Naive B cell (primary cell): ENCODE measurements around the gene UROS. TPM values are rescaled to one million over a fixed set of nuclear protein-coding genes. Genes with fewer than 3 reads are reported as not detected.

Experiments
- ATAC-seq, 2 donors: fragments of 150-1000 bp; cut with Tn5 transposase; 2 replicates each; pipeline ENCODE4 v1.10.0; 2021; ENCODE audit warnings: low read depth in 2 of 2, mild to moderate bottlenecking in 2 of 2, moderate library complexity in 2 of 2
- DNase-seq: peaks from one replicate; pipeline ENCODE4 v3.0.0; 2022
- H3K27ac Mint-ChIP-seq, 6 donors: one replicate each; pipeline ENCODE4 v1.8.0; 2020 to 2022; ENCODE audit warnings: mild to moderate bottlenecking in 6 of 6, mixed read lengths in 6 of 6, moderate library complexity in 5 of 6, inconsistent platforms in 2 of 6
- H3K27me3 Mint-ChIP-seq, 3 donors: one replicate each; pipeline ENCODE4 v1.8.0; 2021 to 2022; ENCODE audit warnings: mixed read lengths in 3 of 3, mild to moderate bottlenecking in 1 of 3
- H3K36me3 Mint-ChIP-seq, 2 donors: one replicate each; pipeline ENCODE4 v1.8.0; 2020 to 2022; ENCODE audit warnings: mixed read lengths in 2 of 2, inconsistent platforms in 1 of 2, mild to moderate bottlenecking in 1 of 2
- H3K4me1 Mint-ChIP-seq, 3 donors: one replicate each; pipeline ENCODE4 v1.8.0; 2020 to 2022; ENCODE audit warnings: mixed read lengths in 3 of 3, inconsistent platforms in 1 of 3, mild to moderate bottlenecking in 1 of 3, moderate library complexity in 1 of 3
- H3K4me3 Mint-ChIP-seq, 8 donors: one replicate each; pipeline ENCODE4 v1.8.0; 2020 to 2022; ENCODE audit warnings: mild to moderate bottlenecking in 8 of 8, mixed read lengths in 8 of 8, moderate library complexity in 8 of 8, inconsistent platforms in 2 of 8
- H3K9me3 Mint-ChIP-seq, 7 donors: one replicate each; pipeline ENCODE4 v1.8.0; 2020 to 2022; ENCODE audit warnings: mixed read lengths in 7 of 7, mild to moderate bottlenecking in 5 of 7, inconsistent platforms in 2 of 7, moderate library complexity in 1 of 7
- polyA plus RNA-seq, 6 donors: library from polyadenylated mRNA; unstranded; fragments of 300-500 nt; fragmentation: Illumina TruSeq; gene quantifications; one replicate each; pipeline ENCODE4 v1.2.3, GENCODE V29; 2021; ENCODE audit warnings: low read depth in 6 of 6

The UROS gene
- polyA plus RNA-seq, 6 donors from 2014 or later = 54.1 to 73.5 (median 56.1) TPM

DNA sequence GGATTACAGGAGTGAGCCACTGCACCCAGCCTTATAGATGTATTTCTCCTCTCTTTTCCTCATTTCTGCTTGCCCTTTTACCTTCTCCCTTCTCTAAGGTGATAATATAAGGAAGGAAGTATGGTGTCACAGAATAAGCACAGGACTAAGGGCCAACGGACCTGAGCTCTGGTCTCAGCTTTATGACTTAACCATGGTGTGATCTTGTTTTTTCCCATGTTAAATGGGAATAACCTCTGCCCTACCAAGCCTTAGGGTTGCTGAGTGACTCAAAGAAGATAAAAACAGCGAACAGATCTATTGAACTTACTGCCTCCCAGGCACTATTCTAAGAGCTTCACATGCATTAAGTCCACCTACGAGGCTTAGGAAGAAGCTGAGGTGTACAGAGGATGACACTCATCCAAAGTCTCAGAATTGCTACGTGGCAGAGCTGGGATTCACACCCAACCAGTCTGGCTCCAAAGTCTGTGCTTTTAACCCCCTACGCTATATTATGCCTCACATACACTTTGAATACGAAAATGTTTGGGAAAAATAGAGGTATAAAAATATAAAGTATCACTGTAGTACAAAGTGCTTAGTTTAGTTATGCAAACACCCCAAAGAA is 5.6 kb downstream of the UROS start:
- no peak overlapping the region for H3K4me3 Mint-ChIP-seq
- H3K4me1 Mint-ChIP-seq = peaks cover 11 to 14% (median 11%) of the 10 kb centered on the region in 3 donors
- no peaks in the 10 kb centered on the region for H3K27me3 Mint-ChIP-seq
- DNase-seq (no peak), ATAC-seq (no peak)
- H3K27ac Mint-ChIP-seq = no peak overlapping the region
- H3K9me3 Mint-ChIP-seq = no peaks in the 10 kb centered on the region
- peaks cover 16 to 17% of the 10 kb centered on the region in 2 donors for H3K36me3 Mint-ChIP-seq

DNA sequence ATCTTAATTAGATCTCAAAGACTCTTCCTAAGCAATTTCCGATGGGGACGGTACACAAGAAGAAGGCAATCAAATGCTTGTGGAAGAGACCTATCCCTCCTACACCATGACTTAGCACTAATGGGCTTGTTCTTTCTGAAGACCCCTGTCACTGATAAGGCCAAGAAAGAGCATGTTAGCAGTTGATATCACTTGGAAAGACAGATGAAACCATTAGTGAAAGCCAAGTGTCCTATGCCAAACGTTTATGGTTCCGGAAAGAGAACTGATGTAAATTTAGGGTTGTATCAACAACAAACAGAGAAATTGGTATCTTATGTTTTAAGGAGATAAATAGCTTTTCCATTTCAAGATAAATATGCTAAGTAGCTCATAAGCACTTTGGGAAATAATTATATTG is 6.5 kb downstream of the UROS start:
- H3K27me3 Mint-ChIP-seq = no peaks in the 10 kb centered on the region
- H3K27ac Mint-ChIP-seq = peak overlapping the region in 1 of 6 donors; percentile 93
- no peaks in the 10 kb centered on the region for H3K9me3 Mint-ChIP-seq

DNA sequence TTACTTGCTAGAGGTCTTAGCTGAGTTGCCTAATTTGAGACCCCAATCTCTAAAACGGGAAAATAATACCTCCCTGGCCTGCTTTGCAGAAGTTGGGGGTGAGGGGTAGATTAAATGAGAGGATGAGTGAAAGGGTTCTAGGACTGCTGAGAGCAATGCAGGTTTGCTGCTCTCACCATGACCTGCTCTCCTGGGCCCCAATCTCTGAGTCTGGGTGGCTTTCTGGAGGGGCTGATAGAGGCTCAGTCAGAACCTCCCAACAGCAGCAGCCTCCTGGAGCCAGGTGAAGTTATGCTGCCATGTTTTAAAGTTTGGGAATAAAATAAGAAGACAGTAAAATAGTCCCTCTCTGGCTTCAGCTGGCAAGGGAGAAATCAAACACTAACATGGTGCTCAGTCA is 7.3 kb downstream of the UROS start:
- peaks cover 22% of the 10 kb centered on the region in 2 donors for H3K36me3 Mint-ChIP-seq
- H3K27ac Mint-ChIP-seq = peak overlapping the region in 1 of 6 donors; percentile 47
- DNase-seq (no peak), ATAC-seq (no peak)
- H3K9me3 Mint-ChIP-seq = no peaks in the 10 kb centered on the region
- H3K4me1 Mint-ChIP-seq = peaks cover 0 to 1% (median under 1%) of the 10 kb centered on the region in 3 donors
- no peaks in the 10 kb centered on the region for H3K27me3 Mint-ChIP-seq
- H3K4me3 Mint-ChIP-seq = no peak overlapping the region

More for the DNA sequence above, 6.5 kb downstream of the UROS start:
- peaks cover 17 to 20% of the 10 kb centered on the region in 2 donors for H3K36me3 Mint-ChIP-seq
- DNase-seq (no peak), ATAC-seq (no peak)
- peaks cover 2 to 8% (median 8%) of the 10 kb centered on the region in 3 donors for H3K4me1 Mint-ChIP-seq
- H3K4me3 Mint-ChIP-seq = peak overlapping the region in 1 of 8 donors; percentile 7

- no peaks in the 10 kb centered on the region for H3K27me3 Mint-ChIP-seq
- no peaks in the 10 kb centered on the region for H3K4me1 Mint-ChIP-seq
- H3K27ac Mint-ChIP-seq = no peak overlapping the region
- ATAC-seq = no peak
- H3K4me3 Mint-ChIP-seq = no peak overlapping the region
- no peaks in the 10 kb centered on the region for H3K9me3 Mint-ChIP-seq
- H3K36me3 Mint-ChIP-seq = peaks cover 30 to 33% of the 10 kb centered on the region in 2 donors
- DNase-seq = no peak
Observed at GRCh38 chr10:125812128-125812750, 10.8 kb downstream of the UROS start.

GRCh38 chr10:125811251-125811650 is 11.8 kb downstream of the UROS start:
- H3K9me3 Mint-ChIP-seq = no peaks in the 10 kb centered on the region

DNA sequence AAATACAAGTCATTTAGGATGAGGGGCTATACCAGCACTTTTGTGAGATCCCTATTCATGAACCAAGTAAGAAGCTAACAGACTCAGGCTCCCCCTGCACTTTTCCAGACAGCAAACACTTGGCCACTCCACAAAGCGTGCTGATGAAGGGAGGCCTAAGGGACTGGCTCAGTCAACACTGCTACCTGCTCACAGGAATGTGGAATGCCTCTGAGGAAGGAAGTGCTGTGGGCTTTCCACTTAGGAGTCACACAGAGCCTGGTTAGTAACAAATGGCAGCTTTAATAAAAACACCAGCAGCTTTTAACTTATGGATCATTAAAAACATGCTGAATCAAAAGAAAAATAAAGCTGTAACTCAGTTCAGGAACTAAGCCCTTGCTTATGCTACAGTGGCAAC is 15.0 kb downstream of the UROS start:
- Mint-ChIP-seq H3K4me1 (no peaks in the 10 kb centered on the region), H3K27ac (no peak overlapping the region), H3K36me3 (peaks cover 18 to 30% of the 10 kb centered on the region in 2 donors), H3K27me3 (no peaks in the 10 kb centered on the region), H3K9me3 (no peaks in the 10 kb centered on the region), H3K4me3 (no peak overlapping the region)
- DNase-seq = no peak
- ATAC-seq = no peak

More at GRCh38 chr10:125811251-125811650, 11.8 kb downstream of the UROS start:
- peaks cover 33 to 37% of the 10 kb centered on the region in 2 donors for H3K36me3 Mint-ChIP-seq
- H3K4me3 Mint-ChIP-seq = no peak overlapping the region
- H3K27ac Mint-ChIP-seq = no peak overlapping the region
- DNase-seq (no peak), ATAC-seq (no peak)
- H3K4me1 Mint-ChIP-seq = no peaks in the 10 kb centered on the region
- no peaks in the 10 kb centered on the region for H3K27me3 Mint-ChIP-seq

DNA sequence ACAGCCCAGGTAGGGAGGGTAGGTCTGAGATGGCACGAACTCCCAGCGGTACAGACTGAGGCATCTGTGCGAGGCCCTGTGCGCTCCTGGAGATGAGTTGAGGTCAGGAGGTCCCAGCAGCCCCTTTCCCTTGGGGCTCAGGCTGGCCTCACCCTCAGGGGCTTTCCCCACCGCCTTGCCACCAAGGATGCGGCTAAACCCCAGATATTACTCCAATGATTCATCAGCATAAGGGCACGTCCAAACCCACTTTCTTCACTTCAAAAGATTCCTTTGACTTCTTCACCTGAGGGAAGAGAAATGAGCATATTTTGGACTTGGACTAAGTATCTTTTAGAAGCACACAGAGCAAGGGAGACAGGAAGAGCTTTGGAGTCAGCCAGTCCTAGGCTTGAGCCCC is 20.3 kb downstream of the UROS start:
- Mint-ChIP-seq H3K27me3 (no peaks in the 10 kb centered on the region), H3K4me3 (no peak overlapping the region), H3K9me3 (no peaks in the 10 kb centered on the region), H3K36me3 (peaks cover 16 to 17% of the 10 kb centered on the region in 2 donors), H3K4me1 (no peaks in the 10 kb centered on the region), H3K27ac (no peak overlapping the region)
- ATAC-seq (no peak), DNase-seq (no peak)

DNA sequence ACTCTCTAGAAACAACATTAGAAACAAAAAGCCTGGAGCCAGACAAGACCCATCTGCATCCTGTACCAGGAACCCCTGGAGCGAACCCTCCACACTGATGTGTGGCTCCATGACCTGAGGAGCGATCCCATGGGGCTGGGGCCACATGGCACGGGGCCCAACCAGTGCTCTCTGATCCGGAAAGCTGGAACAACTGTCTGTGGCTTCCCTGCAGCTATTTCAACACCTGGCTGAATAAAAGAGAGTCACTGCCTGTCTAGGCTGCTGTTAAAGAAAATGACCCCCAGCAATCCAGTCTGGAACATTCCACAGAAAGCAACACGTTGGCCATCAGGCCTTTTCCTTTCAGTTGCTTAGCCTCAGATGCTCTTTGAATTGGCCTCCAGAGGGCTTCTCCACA is 20.9 kb downstream of the UROS start:
- H3K4me3 Mint-ChIP-seq = no peak overlapping the region
- H3K27ac Mint-ChIP-seq = no peak overlapping the region
- no peaks in the 10 kb centered on the region for H3K27me3 Mint-ChIP-seq
- H3K9me3 Mint-ChIP-seq = no peaks in the 10 kb centered on the region
- no peaks in the 10 kb centered on the region for H3K4me1 Mint-ChIP-seq
- H3K36me3 Mint-ChIP-seq = peaks cover 16 to 17% of the 10 kb centered on the region in 2 donors
- no peak for ATAC-seq
- DNase-seq = no peak

GRCh38 chr10:125801574-125801973 is 21.5 kb downstream of the UROS start:
- H3K36me3 Mint-ChIP-seq = peaks cover 13 to 16% of the 10 kb centered on the region in 2 donors
- H3K4me1 Mint-ChIP-seq = no peaks in the 10 kb centered on the region
- ATAC-seq (no peak), DNase-seq (no peak)
- H3K27me3 Mint-ChIP-seq = no peaks in the 10 kb centered on the region
- H3K27ac Mint-ChIP-seq = no peak overlapping the region
- H3K9me3 Mint-ChIP-seq = no peaks in the 10 kb centered on the region
- no peak overlapping the region for H3K4me3 Mint-ChIP-seq

DNA sequence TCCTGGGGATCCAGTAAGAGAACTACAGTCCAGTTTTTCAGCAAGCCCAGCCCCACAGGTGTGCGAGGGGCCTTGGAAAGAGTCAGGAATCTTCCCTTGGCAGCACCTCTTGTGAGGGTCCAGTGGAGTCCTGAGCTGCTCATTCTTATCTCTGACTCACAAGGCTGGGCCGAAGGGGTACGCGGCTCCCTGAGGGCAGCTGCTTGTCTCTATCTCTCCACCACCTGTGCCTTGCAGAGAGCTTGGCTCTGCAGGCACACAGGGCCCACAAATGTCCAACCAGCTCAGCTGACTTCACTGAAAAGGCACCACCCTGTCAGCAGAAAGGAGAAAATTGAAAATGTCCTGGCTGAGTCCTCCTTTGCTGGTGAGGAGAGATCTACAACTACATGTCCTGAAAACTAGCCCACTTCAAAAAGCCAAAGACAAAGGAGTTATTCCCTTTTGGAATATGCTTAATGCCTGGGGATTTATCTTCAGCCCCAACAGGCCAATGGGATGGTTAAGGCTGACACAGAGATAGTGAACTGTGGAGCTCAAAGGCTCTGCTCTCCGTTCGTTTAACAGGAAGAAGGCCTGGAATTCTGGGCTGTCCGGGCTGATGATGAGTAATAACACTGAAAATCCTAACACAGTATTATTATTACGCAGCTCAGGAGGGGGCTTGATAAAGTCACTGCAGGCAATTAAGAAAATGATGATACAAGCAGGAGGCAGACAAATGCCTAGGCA is 23.4 kb downstream of the UROS start:
- Mint-ChIP-seq H3K9me3 (no peaks in the 10 kb centered on the region), H3K27me3 (no peaks in the 10 kb centered on the region), H3K4me1 (no peaks in the 10 kb centered on the region), H3K4me3 (no peak overlapping the region), H3K36me3 (peaks cover 7 to 18% of the 10 kb centered on the region in 2 donors), H3K27ac (peak overlapping the region in 1 of 6 donors; percentile 3)
- DNase-seq (no peak), ATAC-seq (no peak)

DNA sequence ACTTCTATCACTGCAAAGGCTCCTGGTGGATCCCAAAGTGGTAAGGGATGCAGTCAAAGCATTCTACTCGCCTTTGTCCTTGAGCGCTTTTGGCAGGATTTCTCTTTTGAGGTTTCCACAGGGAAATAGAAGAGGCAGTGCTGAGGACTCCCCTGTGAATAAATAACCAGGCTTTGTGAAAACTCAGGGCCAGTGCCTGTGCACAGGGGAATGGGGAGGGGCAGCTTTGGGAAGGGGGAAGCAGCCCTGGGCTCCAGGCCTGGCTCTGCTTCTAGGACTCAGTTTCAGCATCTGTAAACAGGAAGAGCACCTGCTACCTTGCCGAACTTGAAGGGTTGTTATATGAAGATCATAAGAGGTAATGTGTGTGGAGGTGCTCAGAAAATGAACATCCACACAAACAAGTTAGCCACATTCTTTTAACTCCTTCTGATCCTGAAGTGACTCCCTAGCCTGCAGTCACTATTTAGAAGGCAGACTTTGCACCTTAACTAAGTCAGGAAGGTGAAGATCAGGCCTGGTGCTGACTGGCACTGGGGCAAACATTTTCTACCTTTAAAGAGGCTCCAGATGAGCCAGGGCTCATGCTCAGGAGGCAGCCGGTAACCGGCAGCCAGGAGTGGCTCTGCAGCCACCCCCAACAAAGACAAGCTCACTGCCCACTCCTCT is 24.9 kb downstream of the UROS start:
- Mint-ChIP-seq H3K36me3 (peaks cover 19 to 27% of the 10 kb centered on the region in 2 donors), H3K4me1 (no peaks in the 10 kb centered on the region), H3K27ac (no peak overlapping the region), H3K27me3 (no peaks in the 10 kb centered on the region), H3K9me3 (no peaks in the 10 kb centered on the region), H3K4me3 (no peak overlapping the region)
- no peak for ATAC-seq
- DNase-seq = no peak

GRCh38 chr10:125797424-125797823 is 25.6 kb downstream of the UROS start:
- no peaks in the 10 kb centered on the region for H3K27me3 Mint-ChIP-seq
- peaks cover 19 to 30% of the 10 kb centered on the region in 2 donors for H3K36me3 Mint-ChIP-seq
- no peaks in the 10 kb centered on the region for H3K9me3 Mint-ChIP-seq
- H3K4me1 Mint-ChIP-seq = no peaks in the 10 kb centered on the region
- H3K4me3 Mint-ChIP-seq = no peak overlapping the region
- H3K27ac Mint-ChIP-seq = no peak overlapping the region
- ATAC-seq (no peak), DNase-seq (no peak)

DNA sequence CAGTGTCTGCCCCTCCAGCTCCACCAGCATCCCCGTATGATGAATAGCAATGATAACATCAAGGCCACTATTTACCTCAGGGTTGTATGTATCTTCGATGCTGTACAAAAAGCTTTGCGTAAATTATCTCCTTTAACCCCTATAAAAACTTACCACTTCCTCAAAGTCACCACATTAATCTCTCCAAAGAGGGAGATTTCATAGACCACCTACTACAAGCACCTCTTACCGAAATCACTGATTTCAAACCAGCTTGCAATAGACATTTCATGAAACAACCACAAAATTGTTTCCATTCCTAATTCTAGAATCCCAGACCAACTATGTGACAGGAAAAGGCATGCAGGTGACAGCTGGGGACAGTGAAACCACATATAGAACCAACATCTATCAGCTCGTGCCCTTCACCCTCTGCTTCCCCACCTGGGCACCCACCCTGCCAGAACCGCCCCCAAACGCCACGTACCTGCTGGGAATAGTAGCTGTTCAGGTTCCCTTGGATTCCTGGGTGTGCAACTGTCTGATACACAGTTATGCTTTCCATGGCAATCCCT is 27.3 kb downstream of the UROS start:
- no peaks in the 10 kb centered on the region for H3K4me1 Mint-ChIP-seq

More for the DNA sequence above, 27.3 kb downstream of the UROS start:
- DNase-seq (no peak), ATAC-seq (no peak)
- no peak overlapping the region for H3K27ac Mint-ChIP-seq
- H3K9me3 Mint-ChIP-seq = no peaks in the 10 kb centered on the region
- H3K27me3 Mint-ChIP-seq = no peaks in the 10 kb centered on the region
- peaks cover 19 to 38% of the 10 kb centered on the region in 2 donors for H3K36me3 Mint-ChIP-seq
- H3K4me3 Mint-ChIP-seq = no peak overlapping the region
